Activated T-cell treated with anti-CD3 and anti-CD28 coated beads for 24 hours (primary cell): ENCODE data around the gene MYO1D.

Experiments used
- DNase-seq: peaks from one replicate; pipeline ENCODE4 v3.0.0-alpha.2; 2020; ENCODE audit warnings: low read depth

Gene MYO1D

GRCh38 chr17:32568705-32569104 is 308.2 kb downstream of the MYO1D start:
- DNase-seq, result no peak

DNA sequence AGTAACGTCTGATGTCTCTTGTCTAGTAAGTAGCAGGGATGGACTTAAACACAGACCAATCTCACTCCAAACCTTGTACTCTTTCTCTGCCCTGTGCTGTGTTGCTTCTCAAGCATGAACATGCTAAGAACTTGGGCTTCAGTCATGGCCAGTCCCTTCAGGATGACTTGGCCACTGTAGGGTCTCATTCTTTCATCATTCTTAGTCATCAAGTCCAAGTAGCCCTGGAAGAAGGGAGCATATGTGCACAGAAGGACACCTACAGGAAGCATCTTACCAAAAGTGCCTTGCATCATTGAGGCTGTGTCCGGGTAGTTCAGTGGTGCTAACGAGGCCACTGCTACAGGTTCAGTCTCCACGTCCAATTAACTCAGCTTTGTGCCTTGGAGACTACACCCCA is 309.4 kb downstream of the MYO1D start:
- DNase-seq, result no peak

- no peak for DNase-seq
These were observed 309.8 kb downstream of the MYO1D start for GRCh38 chr17:32567086-32567485.

DNA sequence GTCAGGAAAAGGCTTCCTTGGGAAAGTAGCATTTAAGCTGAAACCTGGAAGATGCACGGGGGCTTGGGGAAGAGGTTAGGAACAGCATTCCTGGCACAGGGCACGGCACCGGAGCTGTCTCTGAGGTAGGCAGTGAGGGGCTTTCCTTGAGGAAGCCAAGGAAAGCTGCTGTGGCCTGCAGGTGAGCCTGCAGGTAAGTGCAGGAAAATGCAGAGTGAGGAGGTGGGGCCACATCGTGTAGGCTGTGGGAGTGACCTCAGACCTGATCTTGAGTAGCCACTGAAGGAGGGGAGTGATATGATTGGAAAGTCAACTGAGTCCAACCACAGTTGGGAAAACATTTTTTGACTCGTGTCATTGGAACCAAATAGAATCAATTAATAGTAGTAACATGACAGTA is 310.6 kb downstream of the MYO1D start:
- DNase-seq, result no peak

GRCh38 chr17:32565401-32565800 is 311.5 kb downstream of the MYO1D start:
- DNase-seq, result no peak

GRCh38 chr17:32564325-32564724 is 312.6 kb downstream of the MYO1D start:
- DNase-seq, result no peak

GRCh38 chr17:32563583-32563982 is 313.3 kb downstream of the MYO1D start:
- no peak for DNase-seq

- no peak for DNase-seq
These were observed 317.8 kb downstream of the MYO1D start for GRCh38 chr17:32558997-32559650.

GRCh38 chr17:32558326-32558955 is 318.5 kb downstream of the MYO1D start:
- DNase-seq, result no peak

DNA sequence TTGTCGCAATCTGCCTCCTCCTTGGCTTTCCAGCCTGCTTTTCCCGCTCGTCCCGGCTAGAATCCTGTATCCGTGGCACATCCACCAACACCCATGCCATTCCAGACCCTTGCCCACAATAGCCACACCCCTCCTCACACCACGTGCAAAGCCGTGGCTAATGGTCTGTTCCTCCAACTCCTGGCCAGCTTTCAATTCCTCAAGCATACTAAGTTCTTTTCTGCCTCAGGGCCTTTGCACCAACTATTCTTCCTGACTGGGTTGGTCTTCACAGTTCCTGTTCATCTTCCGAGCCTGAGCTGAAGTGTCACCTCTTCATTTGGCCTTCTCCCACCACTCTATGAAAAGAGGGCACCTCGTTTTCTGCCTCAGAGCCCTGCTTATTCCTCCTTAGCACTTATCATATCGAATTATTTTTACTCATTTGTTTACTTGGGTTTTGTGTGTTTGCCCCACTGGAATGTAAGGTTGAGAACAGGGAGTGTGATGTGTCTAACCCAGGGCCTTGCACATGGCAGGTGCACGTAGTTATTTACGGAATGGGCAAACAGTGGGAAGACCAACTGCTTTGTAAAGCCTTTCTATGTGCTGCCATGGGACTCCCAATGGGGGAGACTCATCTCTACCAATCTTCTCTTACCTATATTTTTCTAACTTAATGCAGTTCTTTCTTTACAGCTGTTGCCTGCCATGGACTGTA is 321.2 kb downstream of the MYO1D start:
- no peak for DNase-seq

DNA sequence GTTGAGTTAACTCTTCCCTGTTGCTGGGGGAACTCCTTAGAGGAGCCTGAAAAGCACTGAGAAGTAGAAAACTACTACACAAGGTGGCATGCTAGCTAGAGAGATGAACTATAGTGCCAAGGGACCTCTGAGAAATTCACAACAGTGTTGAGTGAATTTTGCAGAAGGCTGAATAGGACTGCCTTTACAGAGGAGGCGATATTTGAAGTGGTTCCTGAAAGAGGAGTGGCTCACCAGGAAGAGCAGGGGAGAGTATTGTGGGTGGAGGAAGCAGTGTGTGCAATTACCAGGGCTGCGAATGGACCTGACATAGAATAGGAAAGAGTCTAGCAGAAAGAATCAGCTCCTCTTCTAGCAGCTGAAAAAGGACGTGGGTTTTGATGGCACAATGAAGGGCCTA is 323.8 kb downstream of the MYO1D start:
- DNase-seq, result no peak

DNA sequence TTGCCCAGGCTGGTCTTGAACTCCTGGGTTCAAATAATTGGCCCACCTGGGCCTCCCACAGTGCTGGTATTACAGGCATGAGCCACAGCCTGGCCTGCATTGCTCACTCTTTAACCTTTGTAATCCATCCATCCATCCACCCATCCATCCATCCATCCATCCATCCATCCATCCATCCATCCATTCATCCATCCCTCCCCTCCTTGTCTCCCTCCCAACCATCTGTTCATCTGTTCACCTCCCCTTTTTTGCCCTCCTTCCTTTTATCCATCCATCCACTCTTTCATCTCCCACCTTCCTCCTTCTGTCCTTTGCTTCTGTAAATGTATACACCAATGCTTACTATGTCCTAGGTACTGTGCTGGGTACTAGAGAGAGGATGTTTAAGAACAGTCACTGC is 324.6 kb downstream of the MYO1D start:
- no peak for DNase-seq

- DNase-seq, result no peak
These were observed 325.6 kb downstream of the MYO1D start for GRCh38 chr17:32551186-32551955.

DNA sequence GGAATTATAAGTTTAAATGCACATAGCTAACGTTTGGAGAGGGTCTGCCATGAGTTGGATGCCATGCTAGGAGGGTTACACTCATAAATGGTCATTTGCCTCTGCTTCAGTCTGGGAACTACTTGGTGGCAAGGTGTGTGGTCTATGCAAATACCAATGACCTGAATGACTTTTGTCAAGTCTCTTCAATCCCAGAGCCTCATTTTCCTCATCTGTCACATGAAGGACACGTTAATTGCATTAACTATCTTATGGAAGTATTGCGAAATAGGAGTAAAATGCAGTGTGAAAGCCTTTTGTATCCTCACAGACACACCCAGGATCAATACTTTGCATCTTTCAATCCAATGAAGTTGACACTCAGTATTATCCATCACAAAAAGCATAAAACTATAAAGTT is 327.4 kb downstream of the MYO1D start:
- no peak for DNase-seq

DNA sequence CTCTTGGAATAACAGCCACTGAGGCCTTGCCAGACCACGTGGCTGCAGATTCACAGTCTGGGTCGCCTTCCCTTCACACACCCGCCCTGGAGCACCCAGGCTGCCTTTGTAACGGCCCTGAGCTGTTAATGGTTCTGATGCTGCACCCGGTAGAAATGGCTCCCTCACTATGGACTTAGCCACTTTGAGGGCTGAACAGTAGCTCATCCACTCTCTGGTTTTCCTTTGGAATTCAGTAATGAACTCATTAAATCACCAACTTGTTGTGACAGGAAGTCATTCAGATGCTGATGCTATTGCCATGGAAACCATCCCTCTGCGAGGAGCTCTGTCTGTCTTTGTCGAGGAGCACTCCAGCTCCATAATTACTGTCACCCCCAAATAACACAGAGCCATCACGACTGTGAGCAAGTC is 330.9 kb downstream of the MYO1D start:
- DNase-seq, result no peak

DNA sequence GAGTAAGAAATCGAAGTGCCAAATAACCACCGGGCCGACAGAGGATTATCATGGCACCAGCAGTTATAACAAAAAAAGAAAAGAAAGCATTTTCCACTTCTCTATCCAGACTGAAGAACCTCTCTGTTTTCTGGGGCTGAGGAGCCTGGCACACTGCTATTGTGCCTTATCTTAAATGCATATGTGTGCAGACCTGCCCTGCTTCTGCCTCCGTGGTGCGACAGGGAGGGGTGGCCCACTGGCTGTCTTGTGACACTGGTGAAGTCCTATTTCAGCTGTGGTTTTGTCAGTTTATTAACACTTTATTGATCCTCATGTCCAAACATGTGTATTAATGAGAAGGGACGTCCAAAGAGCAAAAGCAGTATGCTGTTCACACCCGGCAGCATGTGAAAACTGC is 334.7 kb downstream of the MYO1D start:
- no peak for DNase-seq

GRCh38 chr17:32541640-32542039 is 335.3 kb downstream of the MYO1D start:
- no peak for DNase-seq

DNA sequence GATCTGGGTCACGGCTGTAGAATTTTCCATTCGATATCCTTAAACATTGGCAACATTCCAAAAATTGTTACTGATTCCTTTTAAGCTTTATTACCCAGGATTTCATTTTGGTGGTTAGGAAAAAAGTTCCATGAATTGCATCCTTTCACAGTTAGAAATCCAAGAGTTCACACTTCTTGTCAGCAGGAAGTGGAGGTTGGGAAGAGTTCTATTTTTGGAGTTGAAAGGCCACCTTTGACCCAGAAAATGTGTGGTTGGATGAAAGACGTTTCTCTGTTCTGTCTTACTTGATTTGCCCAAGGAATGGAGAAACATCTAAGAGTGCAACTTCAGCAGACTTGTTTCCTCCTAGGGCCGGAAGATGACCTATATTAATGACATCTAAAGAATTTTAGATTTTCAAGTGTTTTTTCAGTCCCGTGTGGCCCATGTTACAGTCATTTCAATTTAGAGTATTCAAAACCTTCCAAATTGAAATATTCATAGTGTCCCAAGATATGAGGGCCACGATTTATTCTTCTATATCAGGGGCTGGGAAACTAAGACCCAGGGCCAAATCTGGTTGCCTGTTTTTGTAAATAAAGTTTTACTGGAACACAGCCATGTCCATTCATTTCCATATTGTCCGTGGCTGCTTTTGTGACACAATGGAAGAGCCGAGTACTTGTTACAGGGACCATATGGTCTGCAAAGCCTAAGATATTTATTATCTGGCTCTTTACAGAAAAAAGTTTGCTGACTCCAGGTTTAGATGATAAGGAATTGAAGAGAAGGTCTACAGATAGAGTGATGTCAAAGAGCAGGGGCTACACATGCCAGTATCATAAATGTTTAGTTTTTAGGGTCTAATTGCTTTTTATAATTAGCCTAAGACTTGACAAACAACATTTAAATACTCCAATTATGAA is 339.9 kb downstream of the MYO1D start:
- DNase-seq, result no peak

DNA sequence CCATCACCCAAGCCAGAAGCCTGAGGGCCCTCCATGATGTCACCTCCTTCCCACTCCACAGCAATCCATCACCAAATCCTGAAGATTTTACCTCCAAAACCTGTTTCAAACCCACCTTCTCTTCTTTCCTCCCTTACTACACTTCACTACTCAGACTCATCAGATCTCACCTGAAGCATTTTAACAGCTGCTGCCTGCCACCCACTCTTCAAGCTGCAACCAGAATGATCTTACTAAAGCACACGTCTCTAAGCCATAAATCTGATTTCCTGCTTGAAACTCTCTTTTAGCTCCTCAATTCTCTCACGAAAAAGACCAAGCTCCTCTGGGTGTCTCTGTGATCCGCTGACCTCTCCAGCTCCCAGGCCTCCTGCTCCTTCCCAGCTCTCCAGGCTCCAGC is 343.6 kb downstream of the MYO1D start:
- DNase-seq, result no peak

DNA sequence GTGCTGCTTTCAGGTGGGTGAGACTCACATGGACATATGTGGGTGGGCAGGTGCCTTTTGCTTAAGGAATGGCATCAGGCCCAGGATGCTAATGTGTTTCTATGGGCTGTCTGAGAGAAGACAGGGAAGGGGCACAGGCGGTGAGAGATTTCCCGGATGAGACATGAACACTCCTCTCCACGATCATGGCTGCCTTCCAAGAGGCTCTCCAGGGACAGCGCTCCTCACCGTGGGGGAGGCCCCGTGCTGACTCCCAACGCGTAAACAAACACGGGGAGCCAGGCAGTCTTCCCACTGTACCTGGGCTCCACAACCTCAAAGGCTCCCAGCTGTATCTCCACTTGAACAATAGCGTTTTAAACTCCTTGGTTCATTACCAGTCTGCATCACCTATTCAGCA is 347.3 kb downstream of the MYO1D start:
- no peak for DNase-seq

DNA sequence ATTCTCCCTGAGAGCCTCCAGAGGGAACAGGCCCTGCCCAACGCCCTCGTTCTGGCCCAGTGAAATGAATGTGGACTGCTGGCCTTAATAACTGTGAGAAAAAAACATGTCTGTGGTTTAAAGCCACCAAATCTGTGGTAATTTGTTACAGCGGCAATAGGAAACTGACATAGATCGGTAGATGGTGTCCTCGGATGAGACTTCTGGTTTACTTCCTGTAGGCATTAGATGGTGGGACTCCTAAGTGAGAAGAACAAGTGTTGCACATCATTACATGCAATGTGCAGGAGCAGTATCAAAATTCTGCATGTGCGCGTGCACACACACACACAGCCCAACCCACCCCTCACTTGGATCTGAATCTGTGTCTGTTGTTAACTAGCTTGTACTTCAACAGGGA is 348.1 kb downstream of the MYO1D start:
- no peak for DNase-seq

- no peak for DNase-seq
These were observed 349.8 kb downstream of the MYO1D start for GRCh38 chr17:32527146-32527545.
